Panc1 (cell line): ENCODE measurements around the gene TSHZ2. TPM values are rescaled to one million over a fixed set of nuclear protein-coding genes. Genes with fewer than 3 reads are reported as not detected.

Experiments used
- ATAC-seq: fragments of 200-7000 bp; cut with Tn5 transposase; 2 replicates; pipeline ENCODE4 v1.9.1; 2020; ENCODE audit warnings: mild to moderate bottlenecking, moderate library complexity
- BruUV-seq: library from RNA; stranded (reverse); fragments of 400-500 nt; replicated peaks from 2 replicates; lab custom pipeline; 2021; lab: Mats Ljungman, UMichigan
- CTCF ChIA-PET: fragments of 300-600 bp; sonication (Branson Sonifier 250); formaldehyde crosslinking; loops from one replicate; lab custom pipeline; 2022; ENCODE audit warnings: antibody characterized with exemption; lab: Charles Lee
- POLR2A ChIA-PET: fragments of 300-600 bp; sonication (Branson Sonifier 250); formaldehyde crosslinking; loops from one replicate; lab custom pipeline; 2022; ENCODE audit warnings: antibody characterized with exemption; lab: Charles Lee
- DNase-seq: peaks from one replicate; pipeline ENCODE4 v3.0.0-alpha.2; 2010; ENCODE audit warnings: low read depth, low spot score
- H3K27ac ChIP-seq: 2 replicates; pipeline ENCODE4 v1.5.1; 2011; ENCODE audit warnings: mild to moderate bottlenecking, low read length, inconsistent platforms
- H3K27me3 ChIP-seq: fragments of 200-500 bp; sonication (Bioruptor generic); 2 replicates; pipeline ENCODE4 v1.6.0; 2014; ENCODE audit warnings: low read length, inconsistent platforms; ENCODE audit not compliant: control insufficient read depth, insufficient read depth
- H3K36me3 ChIP-seq: fragments of 200-500 bp; sonication (Bioruptor generic); 2 replicates; pipeline ENCODE4 v1.5.1; 2014; ENCODE audit warnings: inconsistent platforms, mild to moderate bottlenecking, low read length, moderate library complexity; ENCODE audit not compliant: control insufficient read depth, insufficient read depth
- H3K4me1 ChIP-seq: 2 replicates; pipeline ENCODE4 v1.5.1; 2011; ENCODE audit warnings: inconsistent platforms, mild to moderate bottlenecking, low read length, moderate library complexity; ENCODE audit not compliant: control insufficient read depth, insufficient read depth
- H3K4me3 ChIP-seq, 2 experiments: 2 replicates each; pipeline ENCODE4 v1.5.1; 2011 to 2012; ENCODE audit warnings: low read depth in 2 of 2, low read length in 2 of 2, mild to moderate bottlenecking in 2 of 2, inconsistent platforms in 1 of 2, moderate library complexity in 1 of 2
- H3K9me3 ChIP-seq: fragments of 200-500 bp; sonication (Bioruptor generic); 2 replicates; pipeline ENCODE4 v1.5.1; 2014; ENCODE audit warnings: low read depth, mild to moderate bottlenecking, inconsistent platforms, low read length, moderate library complexity; ENCODE audit not compliant: control insufficient read depth, insufficient read depth
- CTCF ChIP-seq: fragments of 450-650 bp; IDR thresholded peaks from 2 replicates; pipeline ENCODE4 v1.5.1; 2017; ENCODE audit warnings: mild to moderate bottlenecking
- POLR2AphosphoS5 ChIP-seq: IDR thresholded peaks from 2 replicates; pipeline ENCODE4 v1.6.1; 2012; ENCODE audit warnings: mild to moderate bottlenecking, low read depth, low read length, moderate library complexity
- REST ChIP-seq, 2 experiments: IDR thresholded peaks; 2 replicates each; pipeline ENCODE4 v1.6.1; 2011 to 2012; ENCODE audit warnings: low read depth in 2 of 2, control low read depth in 1 of 2, low read length in 1 of 2, mild to moderate bottlenecking in 1 of 2, moderate library complexity in 1 of 2; ENCODE audit not compliant: insufficient read depth in 1 of 2
- SIN3A ChIP-seq: IDR thresholded peaks from 2 replicates; pipeline ENCODE4 v1.6.1; 2012; ENCODE audit warnings: low read depth, mild to moderate bottlenecking, low read length, moderate library complexity, borderline replicate concordance; ENCODE audit not compliant: insufficient read depth
- TCF7L2 ChIP-seq: IDR thresholded peaks from 2 replicates; pipeline ENCODE4 v1.6.1; 2011; ENCODE audit warnings: mild to moderate bottlenecking, low read depth, low read length, inconsistent platforms
- in situ Hi-C: cut with HindIII; loops from 2 replicates; pipeline ENCODE4 v1.10.0; 2016; ENCODE audit warnings: low sequenced_read_pairs, low pct_unique_long_range_greater_than_20kb
- intact Hi-C: fragments of 100-400 bp; cut with micrococcal nuclease; formaldehyde crosslinking; loops from one replicate; pipeline ENCODE4 v1.10.0; 2022; ENCODE audit not compliant: unreplicated experiment
- total RNA-seq: library from RNA; stranded (reverse); gene quantifications from one replicate; pipeline ENCODE4 v1.2.1, GENCODE V29; 2021; ENCODE audit not compliant: unreplicated experiment

TSHZ2 gene
- total RNA-seq, 1 experiment from 2014 or later, result 0.36 TPM

- intact Hi-C loops, result no loop called here
- no peaks in the 10 kb centered on the region for H3K9me3 ChIP-seq
- no peaks in the 10 kb centered on the region for H3K4me1 ChIP-seq
- no peaks in the 10 kb centered on the region for H3K36me3 ChIP-seq
- H3K27me3 ChIP-seq, result peaks cover 4% of the 10 kb centered on the region; the same call in 1 of the 2 replicates
- no peak for TF ChIP-seq POLR2AphosphoS5
- CTCF ChIA-PET, result no interaction called here
- POLR2A ChIA-PET, result no interaction called here
- no peak for ATAC-seq
- no peak overlapping the region for H3K4me3 ChIP-seq
- BruUV-seq, result no TSS peak
- in situ Hi-C loops, result no loop called here
- no peak for DNase-seq
- no peak overlapping the region for H3K27ac ChIP-seq
Observed at GRCh38 chr20:52985687-52986086, 13.5 kb downstream of the TSHZ2 start.

- Histone ChIP-seq H3K9me3 (no peaks in the 10 kb centered on the region), H3K27ac (no peak overlapping the region), H3K36me3 (no peaks in the 10 kb centered on the region), H3K27me3 (peaks cover 2% of the 10 kb centered on the region; the same call in 1 of the 2 replicates), H3K4me1 (no peaks in the 10 kb centered on the region), H3K4me3 (no peak overlapping the region)
- intact Hi-C loops (no loop called here), in situ Hi-C loops (no loop called here)
- POLR2A ChIA-PET, result no interaction called here
- DNase-seq (no peak), ATAC-seq (no peak)
- no TSS peak for BruUV-seq
- TF ChIP-seq SIN3A (no peak), TCF7L2 (no peak), POLR2AphosphoS5 (no peak), CTCF (no peak), REST (IDR thresholded peaks at IDR 0.05; ENCODE audit: insufficient read depth in 1 of 2, low read depth in 2 of 2, low read length in 1 of 2) (no peak)
- CTCF ChIA-PET, result no interaction called here
Observed at GRCh38 chr20:52987295-52987694, 15.1 kb downstream of the TSHZ2 start.

- Histone ChIP-seq H3K27ac (no peak overlapping the region), H3K36me3 (no peaks in the 10 kb centered on the region), H3K4me1 (no peaks in the 10 kb centered on the region; the same call in 1 of the 2 replicates), H3K4me3 (no peak overlapping the region), H3K9me3 (no peaks in the 10 kb centered on the region), H3K27me3 (peaks cover 5% of the 10 kb centered on the region; the same call in 1 of the 2 replicates)
- POLR2A ChIA-PET, result no interaction called here
- in situ Hi-C loops (no loop called here), intact Hi-C loops (no loop called here)
- CTCF ChIA-PET, result interaction anchor here (0.7 kb wide), 1 partner anchor 717 kb away, joined by 3 read pairs; no protein-coding TSS in a partner anchor
- DNase-seq (no peak), ATAC-seq (no peak)
- TF ChIP-seq REST (IDR thresholded peaks at IDR 0.05; ENCODE audit: insufficient read depth in 1 of 2, low read depth in 2 of 2, low read length in 1 of 2) (no peak), POLR2AphosphoS5 (no peak), TCF7L2 (no peak), SIN3A (no peak), CTCF (no peak)
- BruUV-seq, result no TSS peak
Observed at GRCh38 chr20:52991830-52992229, 19.7 kb downstream of the TSHZ2 start.
